DMS53 treated with DMSO at 0.1 percent for 48 hours (cell line): ENCODE data around the gene MAP3K15.
A peak's percentile ranks its signal among the peaks of the same experiment; 100 is the strongest.

Source experiments
- DNase-seq: peaks from one replicate; lab custom pipeline; 2025; ENCODE audit not compliant: unreplicated experiment; lab: John Stamatoyannopoulos, UW

The MAP3K15 gene

GRCh38 chrX:19347916-19348315 lies 167.4 kb downstream of the MAP3K15 start:
- no peak for DNase-seq

GRCh38 chrX:19344661-19345060 lies 170.6 kb downstream of the MAP3K15 start:
- no peak for DNase-seq

GRCh38 chrX:19343535-19344408 lies 171.5 kb downstream of the MAP3K15 start, which contains the start of gene PDHA1:
Gene PDHA1 (plus strand): TSS chrX:19343927. CDS start chrX:19344038, 111 bp downstream.
- DNase-seq = peak; percentile 87

- no peak for DNase-seq
Observed at GRCh38 chrX:19343085-19343534, 172.2 kb downstream of the MAP3K15 start.

- no peak for DNase-seq
Observed at GRCh38 chrX:19342331-19342906, 172.9 kb downstream of the MAP3K15 start.

- DNase-seq = peak; percentile 78
Observed at GRCh38 chrX:19334945-19335626, 180.2 kb downstream of the MAP3K15 start.

GRCh38 chrX:19332983-19333382 lies 182.3 kb downstream of the MAP3K15 start:
- DNase-seq = no peak

- no peak for DNase-seq
Observed at GRCh38 chrX:19331831-19332230, 183.5 kb downstream of the MAP3K15 start.

- no peak for DNase-seq
Observed at GRCh38 chrX:19326567-19326966, 188.7 kb downstream of the MAP3K15 start.
